ENCODE results near the gene ARHGAP26. TPM values are rescaled to one million over a fixed set of nuclear protein-coding genes. Genes with fewer than 3 reads are reported as not detected.

The ARHGAP26 gene
- total RNA-seq, 4 donors from 2014 or later, result 12.4 to 49.5 (median 31.8) TPM

DNA sequence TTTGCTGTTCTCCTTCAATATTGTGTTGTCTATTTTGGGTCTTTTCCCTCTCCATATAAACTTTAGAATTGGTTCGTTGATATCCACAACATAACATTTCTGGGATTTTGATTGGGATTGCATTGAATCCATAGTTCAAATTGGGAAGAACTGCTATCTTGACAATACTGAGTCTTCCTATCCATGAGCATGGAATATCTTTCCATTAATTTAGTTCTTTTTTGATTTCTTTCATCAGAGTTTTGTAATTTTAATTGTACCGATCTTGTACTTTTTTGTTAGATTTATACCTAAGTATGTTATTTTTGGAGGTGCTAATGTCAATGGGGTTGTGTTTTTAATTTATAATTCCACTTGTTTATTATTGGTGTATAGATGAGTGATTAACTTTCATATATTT is 498.2 kb downstream of the ARHGAP26 start:
- H3K4me3 ChIP-seq, result no peak overlapping the region
- H3K27ac ChIP-seq, result no peak overlapping the region
- TF ChIP-seq, protein P1, sequence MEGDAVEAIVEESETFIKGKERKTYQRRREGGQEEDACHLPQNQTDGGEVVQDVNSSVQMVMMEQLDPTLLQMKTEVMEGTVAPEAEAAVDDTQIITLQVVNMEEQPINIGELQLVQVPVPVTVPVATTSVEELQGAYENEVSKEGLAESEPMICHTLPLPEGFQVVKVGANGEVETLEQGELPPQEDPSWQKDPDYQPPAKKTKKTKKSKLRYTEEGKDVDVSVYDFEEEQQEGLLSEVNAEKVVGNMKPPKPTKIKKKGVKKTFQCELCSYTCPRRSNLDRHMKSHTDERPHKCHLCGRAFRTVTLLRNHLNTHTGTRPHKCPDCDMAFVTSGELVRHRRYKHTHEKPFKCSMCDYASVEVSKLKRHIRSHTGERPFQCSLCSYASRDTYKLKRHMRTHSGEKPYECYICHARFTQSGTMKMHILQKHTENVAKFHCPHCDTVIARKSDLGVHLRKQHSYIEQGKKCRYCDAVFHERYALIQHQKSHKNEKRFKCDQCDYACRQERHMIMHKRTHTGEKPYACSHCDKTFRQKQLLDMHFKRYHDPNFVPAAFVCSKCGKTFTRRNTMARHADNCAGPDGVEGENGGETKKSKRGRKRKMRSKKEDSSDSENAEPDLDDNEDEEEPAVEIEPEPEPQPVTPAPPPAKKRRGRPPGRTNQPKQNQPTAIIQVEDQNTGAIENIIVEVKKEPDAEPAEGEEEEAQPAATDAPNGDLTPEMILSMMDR (IDR thresholded peaks at IDR 0.05), result no peak
- TF ChIP-seq POLR2A (IDR thresholded peaks at IDR 0.05), result no peak
- no peaks in the 10 kb centered on the region for H3K9me3 ChIP-seq
- DNase-seq, result no peak
- no peaks in the 10 kb centered on the region for H3K27me3 ChIP-seq
- no peaks in the 10 kb centered on the region for H3K36me3 ChIP-seq
- intact Hi-C loops (cut with DNase I; ENCODE audit: low total_unique reads), result no loop called here
- H3K4me1 ChIP-seq, result no peaks in the 10 kb centered on the region

GRCh38 chr5:143271431-143271830 is 501.3 kb downstream of the ARHGAP26 start:
- Histone ChIP-seq H3K27ac (no peak overlapping the region), H3K4me1 (no peaks in the 10 kb centered on the region), H3K9me3 (no peaks in the 10 kb centered on the region), H3K27me3 (no peaks in the 10 kb centered on the region), H3K4me3 (no peak overlapping the region), H3K36me3 (no peaks in the 10 kb centered on the region)
- intact Hi-C loops (cut with DNase I; ENCODE audit: low total_unique reads), result no loop called here
- DNase-seq, result no peak
- TF ChIP-seq POLR2A (IDR thresholded peaks at IDR 0.05), result no peak
- TF ChIP-seq, protein P1 (IDR thresholded peaks at IDR 0.05), result no peak

GRCh38 chr5:143274952-143275351 is 504.8 kb downstream of the ARHGAP26 start:
- H3K4me1 ChIP-seq, result no peaks in the 10 kb centered on the region
- intact Hi-C loops (cut with DNase I; ENCODE audit: low total_unique reads), result no loop called here
- no peak for TF ChIP-seq POLR2A (IDR thresholded peaks at IDR 0.05)
- TF ChIP-seq, protein P1 (IDR thresholded peaks at IDR 0.05), result no peak
- H3K27me3 ChIP-seq, result no peaks in the 10 kb centered on the region
- no peaks in the 10 kb centered on the region for H3K9me3 ChIP-seq
- no peak for DNase-seq
- no peak overlapping the region for H3K4me3 ChIP-seq
- no peak overlapping the region for H3K27ac ChIP-seq
- no peaks in the 10 kb centered on the region for H3K36me3 ChIP-seq

DNA sequence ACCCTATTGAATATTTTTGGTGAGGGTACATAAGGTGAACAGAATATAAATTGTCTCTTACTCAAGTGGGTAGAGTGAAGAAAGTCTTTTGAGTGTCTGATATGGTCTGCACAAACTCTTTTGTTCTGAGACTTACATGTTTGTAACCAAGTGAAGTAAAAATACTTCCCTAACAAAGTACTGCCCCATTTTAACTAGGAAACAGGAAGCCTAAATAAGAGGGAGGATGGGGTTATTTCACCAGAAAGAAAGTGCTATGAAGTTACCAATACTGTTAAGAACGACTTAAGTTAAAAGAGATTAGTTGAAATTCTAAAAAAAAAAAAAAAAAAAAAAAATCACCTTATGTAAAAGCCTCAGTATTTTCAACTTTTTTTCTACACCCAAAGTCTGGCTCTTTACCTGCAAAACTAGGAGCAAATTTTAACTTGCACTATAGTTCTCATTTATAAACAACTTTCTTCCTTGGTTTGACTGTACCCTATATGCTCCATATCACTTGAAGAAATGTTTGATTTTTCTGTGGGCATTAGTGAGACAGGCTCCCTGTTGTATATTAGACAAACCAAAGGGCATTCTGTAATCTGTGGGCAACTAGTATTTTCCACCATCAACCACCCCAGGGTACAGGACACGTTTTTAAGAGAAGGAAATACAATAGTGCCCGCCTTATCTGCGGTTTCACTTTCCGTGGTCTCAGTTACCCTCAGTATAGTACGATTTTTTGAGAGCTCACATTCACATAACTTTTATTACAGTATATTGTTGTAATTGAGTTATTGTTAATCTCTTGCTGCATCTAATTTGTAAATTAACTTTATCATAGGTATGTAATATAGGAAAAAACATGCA is 505.6 kb downstream of the ARHGAP26 start:
- intact Hi-C loops (cut with DNase I; ENCODE audit: low total_unique reads), result no loop called here
- TF ChIP-seq POLR2A (IDR thresholded peaks at IDR 0.05), result no peak
- TF ChIP-seq, protein P1 (IDR thresholded peaks at IDR 0.05), result no peak
- no peaks in the 10 kb centered on the region for H3K4me1 ChIP-seq

GRCh38 chr5:143277536-143277935 is 507.4 kb downstream of the ARHGAP26 start:
- H3K27me3 ChIP-seq, result no peaks in the 10 kb centered on the region
- no peak overlapping the region for H3K27ac ChIP-seq
- no peaks in the 10 kb centered on the region for H3K36me3 ChIP-seq
- TF ChIP-seq, protein P1 (IDR thresholded peaks at IDR 0.05), result no peak
- TF ChIP-seq POLR2A (IDR thresholded peaks at IDR 0.05), result no peak
- DNase-seq, result no peak
- H3K4me1 ChIP-seq, result no peaks in the 10 kb centered on the region
- H3K4me3 ChIP-seq, result no peak overlapping the region
- intact Hi-C loops (cut with DNase I; ENCODE audit: low total_unique reads), result no loop called here
- H3K9me3 ChIP-seq, result no peaks in the 10 kb centered on the region

More for the DNA sequence above, 505.6 kb downstream of the ARHGAP26 start:
- Histone ChIP-seq H3K27ac (no peak overlapping the region), H3K4me3 (no peak overlapping the region), H3K9me3 (no peaks in the 10 kb centered on the region), H3K36me3 (no peaks in the 10 kb centered on the region), H3K27me3 (no peaks in the 10 kb centered on the region)
- no peak for DNase-seq
